ENCODE measurements around the gene UMAD1.
A peak's percentile ranks its signal among the peaks of the same experiment; 100 is the strongest.

UMAD1 gene

GRCh38 chr7:7897949-7898515, 257.5 kb downstream of the UMAD1 start:
- DNase-seq: no peak

GRCh38 chr7:7902845-7903244, 262.3 kb downstream of the UMAD1 start:
- DNase-seq: no peak

GRCh38 chr7:7907306-7907705, 266.8 kb downstream of the UMAD1 start:
- DNase-seq: no peak

- DNase-seq: no peak
Measured at GRCh38 chr7:7908622-7909145, 268.1 kb downstream of the UMAD1 start.

GRCh38 chr7:7909376-7909775, 268.8 kb downstream of the UMAD1 start:
- DNase-seq: no peak

- DNase-seq: no peak
Measured at GRCh38 chr7:7911369-7912123, 271.0 kb downstream of the UMAD1 start.

- DNase-seq: no peak
Measured at GRCh38 chr7:7912937-7913336, 272.4 kb downstream of the UMAD1 start.

- DNase-seq: no peak
Measured at GRCh38 chr7:7913504-7913903, 273.0 kb downstream of the UMAD1 start.

- DNase-seq: no peak
Measured at GRCh38 chr7:7914547-7914946, 274.0 kb downstream of the UMAD1 start.

GRCh38 chr7:7916064-7916463, 275.5 kb downstream of the UMAD1 start:
- DNase-seq: no peak

GRCh38 chr7:7917593-7917992, 277.0 kb downstream of the UMAD1 start:
- no peak for DNase-seq

GRCh38 chr7:7918736-7919448, 278.3 kb downstream of the UMAD1 start:
- no peak for DNase-seq

- no peak for DNase-seq
Measured at GRCh38 chr7:7919449-7919945, 278.9 kb downstream of the UMAD1 start.

GRCh38 chr7:7920056-7920455, 279.5 kb downstream of the UMAD1 start:
- DNase-seq: no peak

GRCh38 chr7:7920481-7920880, 279.9 kb downstream of the UMAD1 start:
- peak; percentile 60 for DNase-seq

- no peak for DNase-seq
Measured at GRCh38 chr7:7921830-7922229, 281.3 kb downstream of the UMAD1 start.

- no peak for DNase-seq
Measured at GRCh38 chr7:7922684-7923385, 282.3 kb downstream of the UMAD1 start.

GRCh38 chr7:7923818-7924217, 283.3 kb downstream of the UMAD1 start:
- DNase-seq: no peak

GRCh38 chr7:7924303-7924702, 283.8 kb downstream of the UMAD1 start:
- DNase-seq: no peak
